Measurements from ENCODE around the gene SPTLC1.

GRCh38 chr9:92032891-92033290 lies 82.3 kb downstream of the SPTLC1 start:
- TF ChIP-seq CTCF (conservative IDR thresholded peaks at IDR 0.05; ENCODE audit: low read depth in 2 of 2) (no peak), ZNF331 (CRISPR knock-in tag; IDR thresholded peaks at IDR 0.05; ENCODE audit: low read depth) (no peak), POLR2AphosphoS5 (IDR thresholded peaks at IDR 0.05; ENCODE audit: low read depth) (no peak), EZH2phosphoT487 (IDR thresholded peaks at IDR 0.05; ENCODE audit: unreplicated experiment) (no peak), EZH2 (IDR thresholded peaks at IDR 0.05; ENCODE audit: low read depth, unreplicated experiment) (no peak), JUNB (IDR thresholded peaks at IDR 0.05; ENCODE audit: unreplicated experiment) (no peak), REST (IDR thresholded peaks at IDR 0.05; ENCODE audit: unreplicated experiment) (no peak), STAT1 (IDR thresholded peaks at IDR 0.05; ENCODE audit: unreplicated experiment) (no peak), CREB1 (CRISPR knock-in tag; IDR thresholded peaks at IDR 0.05; ENCODE audit: low read depth) (no peak), ETS1 (IDR thresholded peaks at IDR 0.05) (no peak)
